HCT116 (cell line): ENCODE data around the gene ADAMTSL2. TPM values are rescaled to one million over a fixed set of nuclear protein-coding genes. Genes with fewer than 3 reads are reported as not detected.

Experiments
- ATAC-seq: fragments of 200-7000 bp; cut with Tn5 transposase; 2 replicates; pipeline ENCODE4 v1.9.1; 2020; ENCODE audit warnings: mild to moderate bottlenecking, moderate library complexity
- BruUV-seq: library from RNA; stranded (reverse); fragments of 400-500 nt; replicated peaks from 2 replicates; lab custom pipeline; 2021; lab: Mats Ljungman, UMichigan
- CTCF ChIA-PET: fragments of 300-600 bp; sonication (Branson Sonifier 250); formaldehyde crosslinking; loops from one replicate; lab custom pipeline; 2021; ENCODE audit warnings: antibody characterized with exemption; lab: Charles Lee
- POLR2A ChIA-PET: fragments of 300-600, 350-600 bp; sonication (Branson Sonifier 250); formaldehyde crosslinking; loops from one replicate; lab custom pipeline; 2021; ENCODE audit warnings: antibody characterized with exemption; lab: Charles Lee
- RAD21 ChIA-PET, 2 experiments: fragments of 300-600 bp; sonication (Branson Sonifier 250); formaldehyde crosslinking; loops; one replicate each; lab custom pipeline; 2023; ENCODE audit warnings: low total read pairs in 2 of 2; ENCODE audit not compliant: uncharacterized antibody in 2 of 2, unreplicated experiment in 2 of 2, low non-redundant PET in 1 of 2; lab: Charles Lee
- DNase-seq: peaks from one replicate; pipeline ENCODE4 v3.0.0-alpha.2; 2010; ENCODE audit warnings: low read depth, low spot score
- H2AFZ ChIP-seq: fragments of 200-600 bp; shearing (Covaris generic), sonication (generic); 2 replicates; pipeline ENCODE4 v1.6.1; 2017; ENCODE audit warnings: low read depth, mixed run types, mixed read lengths, antibody characterized with exemption, low read length; ENCODE audit not compliant: poor library complexity, severe bottlenecking
- H3K27ac ChIP-seq: 2 replicates; pipeline ENCODE4 v1.5.1; 2012; ENCODE audit warnings: low read depth, low read length
- H3K27me3 ChIP-seq: fragments of 200-600 bp; sonication (generic); 2 replicates; pipeline ENCODE4 v1.6.1; 2016; ENCODE audit warnings: mixed run types, low read length, mixed read lengths; ENCODE audit not compliant: insufficient read depth
- H3K36me3 ChIP-seq, 2 experiments: fragments of 200-500 bp in 1 of 2; fragments of 200-600 bp in 1 of 2; sonication (Bioruptor generic) in 1 of 2; sonication (generic) in 1 of 2; 2 replicates each; pipeline versions ENCODE4 v1.5.1 to v1.6.1; 2014 to 2016; ENCODE audit warnings: low read length in 2 of 2, inconsistent platforms in 1 of 2, mixed read lengths in 1 of 2, mixed run types in 1 of 2; ENCODE audit not compliant: insufficient read depth in 2 of 2, control insufficient read depth in 1 of 2
- H3K4me1 ChIP-seq, 2 experiments: fragments of 200-600 bp in 1 of 2; sonication (generic) in 1 of 2; 2 replicates each; pipeline versions ENCODE4 v1.5.1 to v1.6.1; 2012 to 2017; ENCODE audit warnings: low read length in 2 of 2, inconsistent platforms in 1 of 2, mild to moderate bottlenecking in 1 of 2, mixed read lengths in 1 of 2, mixed run types in 1 of 2, moderate library complexity in 1 of 2; ENCODE audit not compliant: insufficient read depth in 2 of 2, control insufficient read depth in 1 of 2
- H3K4me2 ChIP-seq: fragments of 200-600 bp; sonication (generic); 2 replicates; pipeline ENCODE4 v1.6.1; 2017; ENCODE audit warnings: mixed run types, low read length, mixed read lengths
- H3K4me3 ChIP-seq, 2 experiments: fragments of 200-600 bp in 1 of 2; sonication (generic) in 1 of 2; replicated peaks in 1 of 2; 2 replicates each; pipeline ENCODE4 v1.5.1; 2011 to 2016; ENCODE audit warnings: low read length in 2 of 2, control low read depth in 1 of 2, low read depth in 1 of 2, mild to moderate bottlenecking in 1 of 2, mixed read lengths in 1 of 2, mixed run types in 1 of 2
- H3K79me2 ChIP-seq: fragments of 200-600 bp; sonication (generic); 2 replicates; pipeline ENCODE4 v1.6.1; 2017; ENCODE audit warnings: mild to moderate bottlenecking, mixed run types, low read length, moderate library complexity, mixed read lengths; ENCODE audit not compliant: insufficient read depth
- H3K9ac ChIP-seq: fragments of 200-600 bp; sonication (generic); 2 replicates; pipeline ENCODE4 v1.6.1; 2016; ENCODE audit warnings: low read length, mixed read lengths
- H3K9me2 ChIP-seq: fragments of 200-600 bp; sonication (generic), shearing (Covaris generic); 2 replicates; pipeline ENCODE4 v1.6.1; 2017; ENCODE audit warnings: mixed run types, mild to moderate bottlenecking, moderate library complexity; ENCODE audit not compliant: insufficient read depth
- H3K9me3 ChIP-seq, 2 experiments: fragments of 200-500 bp in 1 of 2; fragments of 200-600 bp in 1 of 2; sonication (Bioruptor generic) in 1 of 2; sonication (generic) in 1 of 2; 2 replicates each; pipeline ENCODE4 v1.6.1; 2014 to 2017; ENCODE audit warnings: low read length in 2 of 2, mixed read lengths in 2 of 2, inconsistent platforms in 1 of 2, low read depth in 1 of 2, mild to moderate bottlenecking in 1 of 2, mixed run types in 1 of 2, moderate library complexity in 1 of 2; ENCODE audit not compliant: control insufficient read depth in 1 of 2, insufficient read depth in 1 of 2
- H4K20me1 ChIP-seq: fragments of 200-600 bp; sonication (generic), shearing (Covaris generic); 2 replicates; pipeline ENCODE4 v1.6.1; 2017; ENCODE audit warnings: mixed run types, mild to moderate bottlenecking, moderate library complexity; ENCODE audit not compliant: insufficient read depth
- ATF3 ChIP-seq: IDR thresholded peaks from 2 replicates; pipeline ENCODE4 v1.6.1; 2012
- ELF1 ChIP-seq: IDR thresholded peaks from 2 replicates; pipeline ENCODE4 v1.6.1; 2012; ENCODE audit warnings: low read depth, borderline replicate concordance
- RAD21 ChIP-seq: IDR thresholded peaks from 2 replicates; pipeline ENCODE4 v1.6.1; 2012; ENCODE audit warnings: low read depth, mild to moderate bottlenecking
- SP1 ChIP-seq: IDR thresholded peaks from 2 replicates; pipeline ENCODE4 v1.6.1; 2012; ENCODE audit warnings: low read depth
- ZNF274 ChIP-seq: fragments of 200-500 bp; sonication (Bioruptor generic); IDR thresholded peaks from 2 replicates; pipeline ENCODE4 v1.6.1; 2014; ENCODE audit warnings: mild to moderate bottlenecking, low read depth, low read length, inconsistent platforms
- intact Hi-C: fragments of 100-400 bp; cut with micrococcal nuclease; formaldehyde crosslinking; loops from 2 replicates; pipeline ENCODE4 v1.10.0; 2022
- total RNA-seq: library from RNA; stranded (reverse); gene quantifications from one replicate; pipeline ENCODE4 v1.2.1, GENCODE V29; 2021; ENCODE audit not compliant: unreplicated experiment
- TF ChIP-seq, protein P1 (sequence below): IDR thresholded peaks from 2 replicates; pipeline ENCODE4 v1.6.1; 2012; ENCODE audit warnings: low read depth

Gene ADAMTSL2
- total RNA-seq, 1 experiment from 2014 or later = not detected

DNA sequence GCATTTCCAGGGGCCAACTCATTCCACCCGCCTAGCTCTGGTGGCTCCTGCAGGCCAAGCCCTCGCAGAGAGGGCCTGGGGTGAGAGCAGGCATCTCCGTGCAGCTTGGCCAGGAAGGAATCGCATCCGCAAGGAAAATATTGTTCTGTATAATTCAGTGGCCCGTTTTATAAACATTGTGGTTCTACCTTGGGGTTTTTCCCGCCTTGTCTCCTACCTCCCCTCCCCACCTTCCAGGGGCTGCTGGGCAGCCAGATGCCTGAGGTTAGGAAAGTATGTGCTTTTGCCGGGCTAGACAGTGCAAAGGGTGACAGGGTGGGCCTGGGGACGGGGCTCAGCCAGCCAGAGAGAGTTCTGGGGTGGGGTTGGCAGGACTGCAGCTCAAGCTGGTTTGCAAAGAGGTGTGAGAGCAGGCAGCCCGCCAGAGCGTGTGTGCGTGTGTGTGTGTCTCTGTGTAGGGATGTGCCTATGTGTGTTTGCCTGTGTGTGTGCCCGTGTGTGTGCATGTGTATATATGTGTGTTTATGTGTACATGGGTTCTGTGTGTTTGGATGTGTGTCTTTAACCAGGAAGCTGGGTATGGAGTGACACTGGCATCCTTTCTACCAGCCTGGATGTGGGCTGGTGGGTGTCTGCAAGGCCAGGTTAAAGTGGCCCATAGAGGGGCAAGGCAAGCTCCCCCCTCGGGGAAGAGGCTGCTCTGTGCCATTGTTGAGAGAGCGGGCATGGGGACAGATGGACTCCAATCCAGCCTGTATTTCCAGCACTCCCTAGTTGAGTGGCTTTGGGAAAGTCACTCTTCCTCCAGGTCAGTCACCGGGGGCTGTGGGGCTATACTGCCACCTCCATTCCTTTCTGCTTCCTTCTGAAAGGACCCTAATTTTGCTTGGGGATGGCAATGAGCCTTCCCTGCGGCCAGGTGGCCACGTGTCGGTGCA, 45.0 kb upstream of the ADAMTSL2 start (continued):
- TF ChIP-seq, protein P1, sequence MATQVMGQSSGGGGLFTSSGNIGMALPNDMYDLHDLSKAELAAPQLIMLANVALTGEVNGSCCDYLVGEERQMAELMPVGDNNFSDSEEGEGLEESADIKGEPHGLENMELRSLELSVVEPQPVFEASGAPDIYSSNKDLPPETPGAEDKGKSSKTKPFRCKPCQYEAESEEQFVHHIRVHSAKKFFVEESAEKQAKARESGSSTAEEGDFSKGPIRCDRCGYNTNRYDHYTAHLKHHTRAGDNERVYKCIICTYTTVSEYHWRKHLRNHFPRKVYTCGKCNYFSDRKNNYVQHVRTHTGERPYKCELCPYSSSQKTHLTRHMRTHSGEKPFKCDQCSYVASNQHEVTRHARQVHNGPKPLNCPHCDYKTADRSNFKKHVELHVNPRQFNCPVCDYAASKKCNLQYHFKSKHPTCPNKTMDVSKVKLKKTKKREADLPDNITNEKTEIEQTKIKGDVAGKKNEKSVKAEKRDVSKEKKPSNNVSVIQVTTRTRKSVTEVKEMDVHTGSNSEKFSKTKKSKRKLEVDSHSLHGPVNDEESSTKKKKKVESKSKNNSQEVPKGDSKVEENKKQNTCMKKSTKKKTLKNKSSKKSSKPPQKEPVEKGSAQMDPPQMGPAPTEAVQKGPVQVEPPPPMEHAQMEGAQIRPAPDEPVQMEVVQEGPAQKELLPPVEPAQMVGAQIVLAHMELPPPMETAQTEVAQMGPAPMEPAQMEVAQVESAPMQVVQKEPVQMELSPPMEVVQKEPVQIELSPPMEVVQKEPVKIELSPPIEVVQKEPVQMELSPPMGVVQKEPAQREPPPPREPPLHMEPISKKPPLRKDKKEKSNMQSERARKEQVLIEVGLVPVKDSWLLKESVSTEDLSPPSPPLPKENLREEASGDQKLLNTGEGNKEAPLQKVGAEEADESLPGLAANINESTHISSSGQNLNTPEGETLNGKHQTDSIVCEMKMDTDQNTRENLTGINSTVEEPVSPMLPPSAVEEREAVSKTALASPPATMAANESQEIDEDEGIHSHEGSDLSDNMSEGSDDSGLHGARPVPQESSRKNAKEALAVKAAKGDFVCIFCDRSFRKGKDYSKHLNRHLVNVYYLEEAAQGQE = no peak
- TF ChIP-seq ATF3 (no peak), SP1 (no peak), ELF1 (no peak)

DNA sequence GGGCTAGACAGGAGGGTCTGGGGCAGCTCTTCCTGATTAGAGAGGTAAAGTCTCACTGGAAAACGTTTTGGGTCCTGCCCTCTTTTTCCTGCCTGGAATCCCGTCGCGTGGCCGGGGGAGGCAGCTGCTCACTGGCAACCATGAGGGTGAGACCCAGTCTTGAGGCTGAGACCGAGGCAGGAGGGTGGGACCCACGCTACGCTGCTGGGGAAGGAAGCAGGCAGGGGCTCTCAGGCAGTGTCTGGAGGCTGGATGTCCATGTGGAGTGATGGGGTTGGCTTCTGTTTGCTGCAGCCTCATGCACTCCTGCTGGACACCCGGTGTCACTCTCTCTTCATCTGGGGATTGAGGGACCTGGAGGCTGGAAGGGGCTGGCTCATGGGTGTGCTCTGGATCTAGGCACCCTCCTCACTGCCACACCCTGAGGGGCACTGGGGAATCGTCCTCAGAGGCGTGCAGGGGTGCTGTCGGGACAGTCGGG, 44.3 kb upstream of the ADAMTSL2 start:
- POLR2A ChIA-PET = no interaction called here
- no peaks in the 10 kb centered on the region for H3K27me3 ChIP-seq
- no peak overlapping the region for H3K4me2 ChIP-seq

More for the DNA sequence above, 44.3 kb upstream of the ADAMTSL2 start:
- intact Hi-C loops = no loop called here
- Histone ChIP-seq H3K79me2 (no peaks in the 10 kb centered on the region), H3K9ac (no peak overlapping the region), H3K9me3 (no peaks in the 10 kb centered on the region), H3K9me2 (no peaks in the 10 kb centered on the region), H4K20me1 (no peaks in the 10 kb centered on the region), H2AFZ (no peak overlapping the region), H3K36me3 (no peaks in the 10 kb centered on the region), H3K4me1 (peaks cover 8 to 14% of the 10 kb centered on the region in 2 experiments; a peak in 3 of 4 replicates), H3K4me3 (no peak overlapping the region), H3K27ac (no peak overlapping the region)
- no TSS peak for BruUV-seq
- CTCF ChIA-PET = interaction anchor here (0.6 kb wide), 1 partner anchor 161 kb away, joined by 3 read pairs; no protein-coding TSS in a partner anchor
- ATAC-seq = no peak
- no peak for TF ChIP-seq ELF1
- TF ChIP-seq SP1 = no peak
- TF ChIP-seq ZNF274 = no peak
- peak; percentile 11; the same call in 1 of the 2 replicates for TF ChIP-seq RAD21
- DNase-seq = no peak
- RAD21 ChIA-PET = interaction anchor here in 1 of 2 experiments (0.6 kb wide), 1 partner anchor 20 kb away, joined by 3 read pairs; no protein-coding TSS in a partner anchor
